HepG2 (cell line): ENCODE data around the gene DNAJC1.

Experiments
- CTCF ChIP-seq: sonication (generic); formaldehyde crosslinking; IDR thresholded peaks from 2 replicates; pipeline ENCODE4 v1.5.0; 2020; ENCODE audit warnings: mild to moderate bottlenecking, missing genetic modification reagents, moderate library complexity
- HHEX ChIP-seq: IDR thresholded peaks from 2 replicates; pipeline ENCODE4 v1.6.1; 2016; ENCODE audit warnings: control low read depth
- NRL ChIP-seq: sonication (generic); formaldehyde crosslinking; IDR thresholded peaks from 2 replicates; pipeline ENCODE4 v1.5.0; 2020; ENCODE audit warnings: missing genetic modification reagents, mild to moderate bottlenecking, moderate library complexity, borderline replicate concordance
- POGK ChIP-seq: sonication (generic); formaldehyde crosslinking; conservative IDR thresholded peaks from 2 replicates; pipeline ENCODE4 v1.8.0; 2022; ENCODE audit warnings: mild to moderate bottlenecking, moderate library complexity, missing genetic modification reagents
- RNF219 ChIP-seq: sonication (generic); formaldehyde crosslinking; IDR thresholded peaks from 2 replicates; pipeline ENCODE4 v1.5.0; 2020; ENCODE audit warnings: mild to moderate bottlenecking, missing genetic modification reagents
- SP1 ChIP-seq, 2 experiments: fragments of 450-650 bp in 1 of 2; sonication (generic) in 1 of 2; formaldehyde crosslinking in 1 of 2; IDR thresholded peaks; 2 replicates each; pipeline versions ENCODE4 v1.4.0 to v1.6.1; 2016 to 2020; ENCODE audit warnings: missing genetic modification reagents in 1 of 2
- THYN1 ChIP-seq: sonication (generic); formaldehyde crosslinking; IDR thresholded peaks from 2 replicates; pipeline ENCODE4 v1.8.1; 2023; ENCODE audit warnings: low read depth, mild to moderate bottlenecking, moderate library complexity, missing genetic modification reagents, borderline replicate concordance
- ZNF138 ChIP-seq: sonication (generic); formaldehyde crosslinking; IDR thresholded peaks from 2 replicates; pipeline ENCODE4 v1.5.0; 2020; ENCODE audit warnings: mild to moderate bottlenecking, low read depth, missing genetic modification reagents
- ZNF331 ChIP-seq: sonication (generic); formaldehyde crosslinking; IDR thresholded peaks from 2 replicates; pipeline ENCODE4 v1.4.0; 2020; ENCODE audit warnings: missing genetic modification reagents
- TF ChIP-seq, protein P1 (sequence below): IDR thresholded peaks from 2 replicates; pipeline ENCODE4 v1.6.1; 2012; ENCODE audit warnings: low read depth, low read length, improper control_type of control experiment
- TF ChIP-seq, protein P2 (sequence below): sonication (generic); formaldehyde crosslinking; IDR thresholded peaks from 2 replicates; pipeline ENCODE4 v1.4.0; 2020; ENCODE audit warnings: missing genetic modification reagents

GRCh38 chr10:22026287-22026686 lies 22.8 kb upstream of the DNAJC1 start:
- TF ChIP-seq NRL (CRISPR knock-in tag) (no peak), SP1 (IDR thresholded peaks at IDR 0.05) (no peak), SP1 (CRISPR knock-in tag; IDR thresholded peaks at IDR 0.05) (no peak), ZNF331 (CRISPR knock-in tag) (no peak), ZNF138 (CRISPR knock-in tag) (no peak), HHEX (no peak), THYN1 (CRISPR knock-in tag) (no peak), POGK (CRISPR knock-in tag) (no peak), RNF219 (no peak), CTCF (CRISPR knock-in tag) (no peak)
- TF ChIP-seq, protein P1, sequence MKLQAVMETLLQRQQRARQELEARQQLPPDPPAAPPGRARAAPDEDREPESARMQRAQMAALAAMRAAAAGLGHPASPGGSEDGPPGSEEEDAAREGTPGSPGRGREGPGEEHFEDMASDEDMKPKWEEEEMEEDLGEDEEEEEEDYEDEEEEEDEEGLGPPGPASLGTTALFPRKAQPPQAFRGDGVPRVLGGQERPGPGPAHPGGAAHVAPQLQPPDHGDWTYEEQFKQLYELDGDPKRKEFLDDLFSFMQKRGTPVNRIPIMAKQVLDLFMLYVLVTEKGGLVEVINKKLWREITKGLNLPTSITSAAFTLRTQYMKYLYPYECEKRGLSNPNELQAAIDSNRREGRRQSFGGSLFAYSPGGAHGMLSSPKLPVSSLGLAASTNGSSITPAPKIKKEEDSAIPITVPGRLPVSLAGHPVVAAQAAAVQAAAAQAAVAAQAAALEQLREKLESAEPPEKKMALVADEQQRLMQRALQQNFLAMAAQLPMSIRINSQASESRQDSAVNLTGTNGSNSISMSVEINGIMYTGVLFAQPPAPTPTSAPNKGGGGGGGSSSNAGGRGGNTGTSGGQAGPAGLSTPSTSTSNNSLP = no peak
- TF ChIP-seq, protein P2, sequence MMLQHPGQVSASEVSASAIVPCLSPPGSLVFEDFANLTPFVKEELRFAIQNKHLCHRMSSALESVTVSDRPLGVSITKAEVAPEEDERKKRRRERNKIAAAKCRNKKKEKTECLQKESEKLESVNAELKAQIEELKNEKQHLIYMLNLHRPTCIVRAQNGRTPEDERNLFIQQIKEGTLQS = no peak
